RWPE2 (cell line): ENCODE measurements around the gene CHD6.
A peak's percentile ranks its signal among the peaks of the same experiment; 100 is the strongest.
"Not testable (repeated sequence)": the region's sequence is repeated elsewhere in the genome, so short reads cannot be mapped to it uniquely, and the experiment has no call there.

Experiments
- ATAC-seq: fragments of 200-7000 bp; cut with Tn5 transposase; 3 replicates; pipeline ENCODE4 v1.9.1; 2021; ENCODE audit warnings: low read depth
- DNase-seq: peaks from one replicate; pipeline ENCODE4 v3.0.0-alpha.2; 2020; ENCODE audit warnings: low spot score
- H3K27ac ChIP-seq: fragments of 450-650 bp; 2 replicates; pipeline ENCODE4 v1.5.1; 2017; ENCODE audit warnings: mild to moderate bottlenecking; ENCODE audit not compliant: poor library complexity, severe bottlenecking
- H3K27me3 ChIP-seq: fragments of 250-450 bp; sonication (Bioruptor Pico); 2 replicates; pipeline ENCODE4 v1.5.1; 2021; ENCODE audit warnings: mild to moderate bottlenecking, moderate library complexity; ENCODE audit not compliant: insufficient read depth, poor library complexity, severe bottlenecking
- H3K36me3 ChIP-seq: fragments of 250-450 bp; sonication (Bioruptor Pico); 2 replicates; pipeline ENCODE4 v1.5.1; 2020; ENCODE audit warnings: low read depth, mild to moderate bottlenecking, moderate library complexity
- H3K4me1 ChIP-seq: fragments of 250-450 bp; sonication (Bioruptor Pico); 2 replicates; pipeline ENCODE4 v1.5.1; 2021; ENCODE audit warnings: mild to moderate bottlenecking, moderate library complexity; ENCODE audit not compliant: insufficient read depth, poor library complexity, severe bottlenecking
- H3K4me3 ChIP-seq: fragments of 250-450 bp; sonication (Bioruptor Pico); 2 replicates; pipeline ENCODE4 v1.5.1; 2021; ENCODE audit warnings: mild to moderate bottlenecking, moderate library complexity; ENCODE audit not compliant: severe bottlenecking
- H3K9me3 ChIP-seq: fragments of 250-450 bp; sonication (Bioruptor Pico); 2 replicates; pipeline ENCODE4 v1.5.1; 2021; ENCODE audit warnings: mild to moderate bottlenecking, moderate library complexity; ENCODE audit not compliant: severe bottlenecking
- CTCF ChIP-seq: fragments of 450-650 bp; IDR thresholded peaks from one replicate; pipeline ENCODE4 v1.5.1; 2017; ENCODE audit warnings: mild to moderate bottlenecking, moderate library complexity; ENCODE audit not compliant: poor library complexity, severe bottlenecking

Gene CHD6

GRCh38 chr20:41540918-41541317 lies 77.3 kb downstream of the CHD6 start:
- DNase-seq = no peak

GRCh38 chr20:41540459-41540858 lies 77.7 kb downstream of the CHD6 start:
- H3K27ac ChIP-seq = no peak overlapping the region
- ATAC-seq (0 out of 3 replicates have a peak, but pooled peaks have one; percentile 10), DNase-seq (no peak)
- TF ChIP-seq CTCF = no peak
- no peaks in the 10 kb centered on the region for H3K4me1 ChIP-seq
- H3K4me3 ChIP-seq = no peak overlapping the region
- no peaks in the 10 kb centered on the region for H3K27me3 ChIP-seq
- H3K36me3 ChIP-seq = peaks cover 4% of the 10 kb centered on the region; the same call in 1 of the 2 replicates
- H3K9me3 ChIP-seq = peaks cover 4% of the 10 kb centered on the region

More at GRCh38 chr20:41540918-41541317, 77.3 kb downstream of the CHD6 start:
- Histone ChIP-seq H3K4me3 (no peak overlapping the region), H3K36me3 (peaks cover 4% of the 10 kb centered on the region; the same call in 1 of the 2 replicates), H3K27me3 (no peaks in the 10 kb centered on the region), H3K27ac (no peak overlapping the region), H3K4me1 (no peaks in the 10 kb centered on the region), H3K9me3 (peaks cover 4% of the 10 kb centered on the region)
- TF ChIP-seq CTCF = no peak
- no peak for ATAC-seq

DNA sequence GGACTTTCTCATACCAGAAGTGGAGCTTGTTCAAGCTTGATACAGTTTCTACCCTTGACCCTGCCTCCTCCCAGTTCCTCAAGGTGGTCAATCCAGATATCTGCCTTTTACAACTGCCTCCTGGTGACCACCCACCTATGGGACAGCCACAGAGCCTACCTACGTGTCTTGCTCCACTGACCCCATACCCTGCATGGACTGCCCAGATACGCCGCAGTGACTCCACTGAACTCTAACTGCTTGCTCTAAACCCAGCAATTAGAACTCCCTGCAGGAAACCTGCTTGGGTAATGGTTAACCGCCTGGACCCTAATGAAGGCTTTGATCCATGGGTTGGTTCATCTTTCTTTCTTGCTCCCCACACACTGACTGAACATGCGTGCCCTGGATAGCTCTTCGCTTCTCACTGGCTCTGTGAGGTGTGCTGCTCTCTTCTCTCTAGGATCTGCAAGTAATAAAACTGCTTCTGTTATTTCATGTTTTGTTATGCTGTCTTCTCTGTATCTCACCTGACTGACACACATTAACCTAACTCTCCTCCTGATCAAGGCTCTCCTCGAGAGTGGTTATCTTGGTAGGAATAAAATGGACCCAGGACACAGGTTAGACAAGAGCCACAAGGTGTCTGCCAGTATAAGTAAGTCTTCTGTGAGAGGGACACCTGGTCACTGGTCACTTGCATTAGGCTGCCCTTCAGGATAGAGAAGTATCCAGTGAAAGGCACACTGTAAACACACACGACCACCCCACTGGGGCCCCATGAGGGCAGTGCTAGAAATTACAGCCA lies 79.2 kb downstream of the CHD6 start:
- no peak for DNase-seq
- Histone ChIP-seq H3K4me3 (no peak overlapping the region), H3K4me1 (no peaks in the 10 kb centered on the region), H3K27me3 (no peaks in the 10 kb centered on the region), H3K27ac (no peak overlapping the region), H3K36me3 (peaks cover 4% of the 10 kb centered on the region; the same call in 1 of the 2 replicates), H3K9me3 (peaks cover 4% of the 10 kb centered on the region)
- TF ChIP-seq CTCF = no peak
- peak; percentile 24; the same call in 1 of the 3 replicates for ATAC-seq

DNA sequence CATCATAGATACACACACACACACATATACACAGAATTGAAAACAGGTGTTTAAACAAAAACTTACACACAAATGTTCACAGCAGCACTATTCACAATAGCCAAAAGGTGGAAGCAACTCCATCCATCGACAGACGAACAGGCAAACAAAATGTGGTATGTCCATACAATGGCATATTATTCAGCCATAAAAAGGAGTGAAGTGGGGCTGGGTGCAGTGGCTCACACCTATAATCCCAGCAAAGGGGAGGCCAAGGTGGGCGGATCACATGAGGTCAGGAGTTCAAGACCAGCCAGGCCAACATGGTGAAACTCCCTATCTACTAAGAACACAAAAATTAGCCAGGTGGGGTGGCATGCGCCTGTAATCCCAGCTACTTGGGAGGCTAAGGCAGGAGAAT lies 80.3 kb downstream of the CHD6 start:
- no peak for TF ChIP-seq CTCF
- H3K36me3 ChIP-seq = peaks cover 4% of the 10 kb centered on the region; the same call in 1 of the 2 replicates
- ATAC-seq (no peak), DNase-seq (no peak)
- no peaks in the 10 kb centered on the region for H3K27me3 ChIP-seq
- peaks cover 4% of the 10 kb centered on the region for H3K9me3 ChIP-seq
- H3K27ac ChIP-seq = no peak overlapping the region
- no peak overlapping the region for H3K4me3 ChIP-seq
- H3K4me1 ChIP-seq = no peaks in the 10 kb centered on the region

DNA sequence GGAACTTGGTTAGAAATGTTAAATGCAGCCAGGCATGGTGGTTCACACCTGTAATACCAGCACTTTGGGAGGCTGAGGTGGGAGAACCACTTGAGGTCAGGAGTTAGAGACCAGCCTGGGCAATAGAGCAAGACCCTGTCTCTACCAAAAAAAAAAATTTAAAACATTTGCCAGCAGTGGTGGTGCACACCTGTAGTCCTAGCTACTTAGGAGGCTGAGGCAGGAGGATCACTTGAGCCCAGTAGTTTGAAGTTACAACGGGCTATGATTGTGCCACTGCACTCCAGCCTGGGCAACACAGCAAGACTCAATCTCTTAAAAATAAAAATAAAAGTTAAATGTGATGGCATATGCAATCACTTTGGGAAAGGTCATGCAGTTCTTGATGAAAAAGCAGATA lies 82.6 kb downstream of the CHD6 start:
- H3K36me3 ChIP-seq = peaks cover 24% of the 10 kb centered on the region
- not testable (repeated sequence) for H3K9me3 ChIP-seq, H3K4me3 ChIP-seq, ATAC-seq, H3K27ac ChIP-seq, DNase-seq, H3K27me3 ChIP-seq, H3K4me1 ChIP-seq
